Measurements from ENCODE around the gene GUCY1A2. TPM values are rescaled to one million over a fixed set of nuclear protein-coding genes. Genes with fewer than 3 reads are reported as not detected.

GUCY1A2 gene
- total RNA-seq, 1 experiment from 2014 or later = 0.10 TPM

DNA sequence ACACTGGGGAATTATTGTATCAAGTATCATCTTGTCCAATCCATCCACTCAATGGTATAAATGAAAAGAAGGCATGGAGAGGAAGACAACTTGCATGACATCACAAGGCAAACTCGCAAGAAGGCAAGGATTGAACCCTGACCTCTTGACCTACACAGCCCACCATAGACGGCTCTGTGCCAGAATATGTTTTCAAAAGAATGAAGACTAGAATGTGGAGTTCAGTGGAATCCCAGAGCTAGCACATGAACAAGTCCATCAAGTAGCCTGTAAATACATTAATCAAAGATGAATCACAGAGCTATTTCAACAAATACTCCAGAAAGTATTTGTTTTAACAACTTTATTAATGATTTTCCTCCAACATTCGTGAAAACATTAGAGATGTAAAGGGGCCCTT is 189.7 kb downstream of the GUCY1A2 start:
- Histone ChIP-seq H3K4me3 (replicated peaks in 1 of 2; ENCODE audit: low read depth in 1 of 2, low read length in 2 of 2) (no peak overlapping the region), H3K4me2 (ENCODE audit: low read length) (no peak overlapping the region), H3K9ac (ENCODE audit: low read length) (no peak overlapping the region), H3K27ac (ENCODE audit: low read depth, low read length) (no peak overlapping the region), H4K20me1 (ENCODE audit: insufficient read depth) (no peaks in the 10 kb centered on the region), H3K27me3 (ENCODE audit: insufficient read depth, low read length) (no peaks in the 10 kb centered on the region), H3K79me2 (ENCODE audit: insufficient read depth, low read length) (no peaks in the 10 kb centered on the region), H3K36me3 (ENCODE audit: control insufficient read depth in 1 of 2, insufficient read depth in 2 of 2, low read length in 2 of 2) (no peaks in the 10 kb centered on the region), H3K4me1 (ENCODE audit: control insufficient read depth in 1 of 2, insufficient read depth in 2 of 2, low read length in 2 of 2) (no peaks in the 10 kb centered on the region), H3K9me3 (ENCODE audit: control insufficient read depth in 1 of 2, insufficient read depth in 1 of 2, low read depth in 1 of 2, low read length in 2 of 2) (no peaks in the 10 kb centered on the region), H2AFZ (ENCODE audit: low read depth, low read length, poor library complexity, severe bottlenecking) (no peak overlapping the region), H3K9me2 (ENCODE audit: insufficient read depth) (no peaks in the 10 kb centered on the region)
- no peak for TF ChIP-seq EGR1 (IDR thresholded peaks at IDR 0.05; ENCODE audit: low read depth)
- TF ChIP-seq, protein P1, sequence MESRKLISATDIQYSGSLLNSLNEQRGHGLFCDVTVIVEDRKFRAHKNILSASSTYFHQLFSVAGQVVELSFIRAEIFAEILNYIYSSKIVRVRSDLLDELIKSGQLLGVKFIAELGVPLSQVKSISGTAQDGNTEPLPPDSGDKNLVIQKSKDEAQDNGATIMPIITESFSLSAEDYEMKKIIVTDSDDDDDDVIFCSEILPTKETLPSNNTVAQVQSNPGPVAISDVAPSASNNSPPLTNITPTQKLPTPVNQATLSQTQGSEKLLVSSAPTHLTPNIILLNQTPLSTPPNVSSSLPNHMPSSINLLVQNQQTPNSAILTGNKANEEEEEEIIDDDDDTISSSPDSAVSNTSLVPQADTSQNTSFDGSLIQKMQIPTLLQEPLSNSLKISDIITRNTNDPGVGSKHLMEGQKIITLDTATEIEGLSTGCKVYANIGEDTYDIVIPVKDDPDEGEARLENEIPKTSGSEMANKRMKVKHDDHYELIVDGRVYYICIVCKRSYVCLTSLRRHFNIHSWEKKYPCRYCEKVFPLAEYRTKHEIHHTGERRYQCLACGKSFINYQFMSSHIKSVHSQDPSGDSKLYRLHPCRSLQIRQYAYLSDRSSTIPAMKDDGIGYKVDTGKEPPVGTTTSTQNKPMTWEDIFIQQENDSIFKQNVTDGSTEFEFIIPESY (IDR thresholded peaks at IDR 0.05; ENCODE audit: extremely low read depth, insufficient replicate concordance, low read length) = no peak
- TF ChIP-seq, protein P2, sequence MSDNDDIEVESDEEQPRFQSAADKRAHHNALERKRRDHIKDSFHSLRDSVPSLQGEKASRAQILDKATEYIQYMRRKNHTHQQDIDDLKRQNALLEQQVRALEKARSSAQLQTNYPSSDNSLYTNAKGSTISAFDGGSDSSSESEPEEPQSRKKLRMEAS (IDR thresholded peaks at IDR 0.05) = no peak
- no peak for TF ChIP-seq ELF1 (IDR thresholded peaks at IDR 0.05; ENCODE audit: borderline replicate concordance, low read depth)
- no peak for TF ChIP-seq JUND (IDR thresholded peaks at IDR 0.05)
- TF ChIP-seq RAD21 (IDR thresholded peaks at IDR 0.05; ENCODE audit: low read depth) = no peak
- no peak for TF ChIP-seq POLR2AphosphoS5 (IDR thresholded peaks at IDR 0.05; ENCODE audit: low read depth, low read length)
- TF ChIP-seq EZH2 (IDR thresholded peaks at IDR 0.05) = no peak
- no peak for TF ChIP-seq FOSL1 (IDR thresholded peaks at IDR 0.05; ENCODE audit: low read depth)
- no TSS peak for BruUV-seq (replicated peaks)
- intact Hi-C loops (cut with micrococcal nuclease) = no loop called here
- ChIA-PET RAD21 (ENCODE audit: low non-redundant PET in 1 of 2, low total read pairs in 2 of 2, uncharacterized antibody in 2 of 2, unreplicated experiment in 2 of 2) (no interaction called here), POLR2A (no interaction called here), CTCF (no interaction called here)
- ATAC-seq = no peak
- no peak for DNase-seq (ENCODE audit: low read depth, low spot score)

DNA sequence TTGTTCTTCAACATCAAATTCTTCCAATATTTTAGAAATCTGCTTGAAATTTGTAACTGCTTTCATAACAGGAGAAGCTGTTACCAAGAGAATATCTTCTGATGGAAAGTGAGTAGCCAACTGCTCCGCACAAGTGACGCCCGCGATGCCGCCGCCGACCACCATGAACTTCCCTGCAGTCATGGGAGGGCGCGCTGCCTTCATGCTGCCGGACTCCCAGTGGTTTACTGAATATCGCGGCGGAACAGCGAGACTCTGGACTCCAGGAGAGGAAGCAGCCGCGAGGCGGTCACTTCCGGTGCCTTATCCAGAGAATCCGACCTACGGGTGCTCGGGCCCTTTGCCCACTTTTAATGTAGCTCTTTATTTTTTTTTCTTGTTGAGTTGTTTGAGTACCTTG is 190.6 kb downstream of the GUCY1A2 start:
- ChIA-PET CTCF (no interaction called here), RAD21 (ENCODE audit: low non-redundant PET in 1 of 2, low total read pairs in 2 of 2, uncharacterized antibody in 2 of 2, unreplicated experiment in 2 of 2) (no interaction called here), POLR2A (no interaction called here)
- intact Hi-C loops (cut with micrococcal nuclease) = no loop called here
- Histone ChIP-seq H3K9me3 (ENCODE audit: control insufficient read depth in 1 of 2, insufficient read depth in 1 of 2, low read depth in 1 of 2, low read length in 2 of 2) (no peaks in the 10 kb centered on the region), H2AFZ (ENCODE audit: low read depth, low read length, poor library complexity, severe bottlenecking) (no peak overlapping the region), H3K4me1 (ENCODE audit: control insufficient read depth in 1 of 2, insufficient read depth in 2 of 2, low read length in 2 of 2) (no peaks in the 10 kb centered on the region), H3K9ac (ENCODE audit: low read length) (no peak overlapping the region), H3K4me3 (replicated peaks in 1 of 2; ENCODE audit: low read depth in 1 of 2, low read length in 2 of 2) (no peak overlapping the region), H3K36me3 (ENCODE audit: control insufficient read depth in 1 of 2, insufficient read depth in 2 of 2, low read length in 2 of 2) (no peaks in the 10 kb centered on the region), H3K9me2 (ENCODE audit: insufficient read depth) (no peaks in the 10 kb centered on the region), H3K27me3 (ENCODE audit: insufficient read depth, low read length) (no peaks in the 10 kb centered on the region), H3K79me2 (ENCODE audit: insufficient read depth, low read length) (no peaks in the 10 kb centered on the region), H4K20me1 (ENCODE audit: insufficient read depth) (no peaks in the 10 kb centered on the region), H3K27ac (ENCODE audit: low read depth, low read length) (no peak overlapping the region), H3K4me2 (ENCODE audit: low read length) (no peak overlapping the region)
- TF ChIP-seq, protein P3, sequence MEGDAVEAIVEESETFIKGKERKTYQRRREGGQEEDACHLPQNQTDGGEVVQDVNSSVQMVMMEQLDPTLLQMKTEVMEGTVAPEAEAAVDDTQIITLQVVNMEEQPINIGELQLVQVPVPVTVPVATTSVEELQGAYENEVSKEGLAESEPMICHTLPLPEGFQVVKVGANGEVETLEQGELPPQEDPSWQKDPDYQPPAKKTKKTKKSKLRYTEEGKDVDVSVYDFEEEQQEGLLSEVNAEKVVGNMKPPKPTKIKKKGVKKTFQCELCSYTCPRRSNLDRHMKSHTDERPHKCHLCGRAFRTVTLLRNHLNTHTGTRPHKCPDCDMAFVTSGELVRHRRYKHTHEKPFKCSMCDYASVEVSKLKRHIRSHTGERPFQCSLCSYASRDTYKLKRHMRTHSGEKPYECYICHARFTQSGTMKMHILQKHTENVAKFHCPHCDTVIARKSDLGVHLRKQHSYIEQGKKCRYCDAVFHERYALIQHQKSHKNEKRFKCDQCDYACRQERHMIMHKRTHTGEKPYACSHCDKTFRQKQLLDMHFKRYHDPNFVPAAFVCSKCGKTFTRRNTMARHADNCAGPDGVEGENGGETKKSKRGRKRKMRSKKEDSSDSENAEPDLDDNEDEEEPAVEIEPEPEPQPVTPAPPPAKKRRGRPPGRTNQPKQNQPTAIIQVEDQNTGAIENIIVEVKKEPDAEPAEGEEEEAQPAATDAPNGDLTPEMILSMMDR (IDR thresholded peaks at IDR 0.05 in 2 of 3, conservative IDR thresholded peaks at IDR 0.05 in 1 of 3; ENCODE audit: borderline replicate concordance in 1 of 3, insufficient read depth in 1 of 3, low read depth in 2 of 3, low read length in 2 of 3) = no peak
- TF ChIP-seq SRF (IDR thresholded peaks at IDR 0.05; ENCODE audit: low read depth) (no peak), ZNF274 (IDR thresholded peaks at IDR 0.05; ENCODE audit: low read depth, low read length) (no peak), ELF1 (IDR thresholded peaks at IDR 0.05; ENCODE audit: borderline replicate concordance, low read depth) (no peak), FOSL1 (IDR thresholded peaks at IDR 0.05; ENCODE audit: low read depth) (no peak), RAD21 (IDR thresholded peaks at IDR 0.05; ENCODE audit: low read depth) (no peak)
- ATAC-seq (no peak), DNase-seq (ENCODE audit: low read depth, low spot score) (no peak)
- no TSS peak for BruUV-seq (replicated peaks)
